IMR-90 (cell line): Measurements from ENCODE around the gene TNFSF12. TPM values are rescaled to one million over a fixed set of nuclear protein-coding genes. Genes with fewer than 3 reads are reported as not detected.

Source experiments
- ATAC-seq: fragments of 200-7000 bp; cut with Tn5 transposase; 2 replicates; pipeline ENCODE4 v1.9.1; 2020; ENCODE audit warnings: low read depth, mild to moderate bottlenecking, moderate library complexity
- BruUV-seq: library from RNA; stranded (reverse); fragments of 400-500 nt; replicated peaks from 2 replicates; lab custom pipeline; 2021; lab: Mats Ljungman, UMichigan
- CTCF ChIA-PET: fragments of 300-600 bp; formaldehyde crosslinking; extraction: SDS; loops from one replicate; lab custom pipeline; 2021; ENCODE audit warnings: antibody characterized with exemption; lab: Yijun Ruan, JAX
- POLR2A ChIA-PET: fragments of 300-600 bp; sonication (Branson Sonifier 250); formaldehyde crosslinking; loops from one replicate; lab custom pipeline; 2022; ENCODE audit warnings: antibody characterized with exemption; ENCODE audit not compliant: unreplicated experiment; lab: Charles Lee
- DNase-seq: peaks from one replicate; pipeline ENCODE4 v3.0.0; 2013
- H2AFZ ChIP-seq: replicated peaks from 2 replicates; pipeline ENCODE3; 2013; ENCODE audit warnings: low read length, mild to moderate bottlenecking; ENCODE audit not compliant: poor library complexity
- H2AK5ac ChIP-seq: 2 replicates; pipeline ENCODE4 v1.6.1; 2013; ENCODE audit warnings: low read depth, low read length, inconsistent platforms
- H2AK9ac ChIP-seq: replicated peaks from 2 replicates; pipeline ENCODE3; 2013; ENCODE audit warnings: mild to moderate bottlenecking, low read depth, low read length, moderate library complexity; ENCODE audit not compliant: poor library complexity
- H2BK120ac ChIP-seq: 2 replicates; pipeline ENCODE4 v1.6.1; 2013; ENCODE audit warnings: low read depth, low read length, inconsistent platforms
- H2BK15ac ChIP-seq: 3 replicates; pipeline ENCODE4 v1.6.1; 2013; ENCODE audit warnings: low read depth, low read length, inconsistent platforms
- H2BK20ac ChIP-seq: 2 replicates; pipeline ENCODE4 v1.6.1; 2013; ENCODE audit warnings: low read depth, mild to moderate bottlenecking, inconsistent platforms, low read length, moderate library complexity
- H2BK5ac ChIP-seq: 2 replicates; pipeline ENCODE4 v1.6.1; 2013; ENCODE audit warnings: mild to moderate bottlenecking, low read depth, low read length, inconsistent platforms; ENCODE audit not compliant: poor library complexity, severe bottlenecking
- H3K14ac ChIP-seq: replicated peaks from 2 replicates; pipeline ENCODE4 v1.6.1; 2013; ENCODE audit warnings: low read depth, low read length, inconsistent platforms
- H3K18ac ChIP-seq: 2 replicates; pipeline ENCODE4 v1.6.1; 2013; ENCODE audit warnings: low read depth, low read length, control low read depth
- H3K23ac ChIP-seq: 2 replicates; pipeline ENCODE4 v1.6.1; 2013; ENCODE audit warnings: low read depth, low read length, inconsistent platforms
- H3K27ac ChIP-seq: 2 replicates; pipeline ENCODE4 v1.5.1; 2013; ENCODE audit warnings: mild to moderate bottlenecking, control low read depth, low read length; ENCODE audit not compliant: insufficient read depth
- H3K27me3 ChIP-seq: 2 replicates; pipeline ENCODE4 v1.6.1; 2013; ENCODE audit warnings: low read length; ENCODE audit not compliant: control insufficient read depth, insufficient read depth
- H3K36me3 ChIP-seq: 2 replicates; pipeline ENCODE4 v1.6.1; 2013; ENCODE audit warnings: low read length, mixed read lengths; ENCODE audit not compliant: control insufficient read depth, insufficient read depth
- H3K4ac ChIP-seq: 2 replicates; pipeline ENCODE4 v1.6.1; 2013; ENCODE audit warnings: low read depth, low read length, inconsistent platforms
- H3K4me1 ChIP-seq: 2 replicates; pipeline ENCODE4 v1.6.1; 2013; ENCODE audit warnings: low read length, mixed read lengths; ENCODE audit not compliant: control insufficient read depth, insufficient read depth
- H3K4me2 ChIP-seq: 2 replicates; pipeline ENCODE4 v1.6.1; 2013; ENCODE audit warnings: low read depth, mild to moderate bottlenecking, control low read depth, low read length, moderate library complexity
- H3K4me3 ChIP-seq: 2 replicates; pipeline ENCODE4 v1.5.1; 2013; ENCODE audit warnings: low read depth, mild to moderate bottlenecking, control low read depth, low read length, moderate library complexity; ENCODE audit not compliant: insufficient read depth
- H3K56ac ChIP-seq: 2 replicates; pipeline ENCODE4 v1.6.1; 2013; ENCODE audit warnings: low read length, inconsistent platforms; ENCODE audit not compliant: insufficient read depth; ENCODE audit errors: extremely low read depth
- H3K79me1 ChIP-seq, 2 experiments: 2 replicates each; pipeline ENCODE4 v1.6.1; 2013; ENCODE audit warnings: low read length in 2 of 2, inconsistent platforms in 1 of 2, low read depth in 1 of 2
- H3K9ac ChIP-seq: 2 replicates; pipeline ENCODE4 v1.6.1; 2013; ENCODE audit warnings: low read depth, low read length, control low read depth
- H3K9me1 ChIP-seq: 2 replicates; pipeline ENCODE4 v1.6.1; 2013; ENCODE audit warnings: low read length, inconsistent platforms; ENCODE audit not compliant: insufficient read depth
- H3K9me3 ChIP-seq: 2 replicates; pipeline ENCODE4 v1.6.1; 2013; ENCODE audit warnings: low read length; ENCODE audit not compliant: control insufficient read depth, insufficient read depth
- H4K20me1 ChIP-seq: 2 replicates; pipeline ENCODE4 v1.6.1; 2013; ENCODE audit warnings: low read length, inconsistent platforms; ENCODE audit not compliant: insufficient read depth
- H4K5ac ChIP-seq: 2 replicates; pipeline ENCODE4 v1.6.1; 2013; ENCODE audit warnings: mild to moderate bottlenecking, low read depth, low read length, control low read depth
- H4K8ac ChIP-seq, 2 experiments: 2 replicates each; pipeline ENCODE4 v1.6.1; 2013; ENCODE audit warnings: low read depth in 2 of 2, low read length in 2 of 2, control low read depth in 1 of 2, inconsistent platforms in 1 of 2
- H4K91ac ChIP-seq: 2 replicates; pipeline ENCODE4 v1.6.1; 2013; ENCODE audit warnings: low read depth, low read length, inconsistent platforms; ENCODE audit not compliant: insufficient read depth
- BHLHE40 ChIP-seq: fragments of 150-350 bp; IDR thresholded peaks from 2 replicates; pipeline ENCODE4 v1.6.1; 2016; ENCODE audit warnings: mild to moderate bottlenecking, low read depth, low read length
- CEBPB ChIP-seq: IDR thresholded peaks from 2 replicates; pipeline ENCODE4 v1.6.1; 2012; ENCODE audit warnings: low read depth, low read length, improper control_type of control experiment
- CTCF ChIP-seq: conservative IDR thresholded peaks from 2 replicates; pipeline ENCODE4 v1.5.1; 2012; ENCODE audit warnings: mild to moderate bottlenecking, low read depth, low read length, improper control_type of control experiment
- FOS ChIP-seq: fragments of 150-350 bp; IDR thresholded peaks from 2 replicates; pipeline ENCODE4 v1.6.1; 2016; ENCODE audit warnings: low read depth, low read length
- MAFK ChIP-seq: IDR thresholded peaks from 2 replicates; pipeline ENCODE4 v1.6.1; 2012; ENCODE audit warnings: low read depth, low read length, improper control_type of control experiment
- MXI1 ChIP-seq: IDR thresholded peaks from 2 replicates; pipeline ENCODE4 v1.6.1; 2012; ENCODE audit warnings: low read depth, mild to moderate bottlenecking, low read length, moderate library complexity, borderline replicate concordance
- NFE2L2 ChIP-seq: fragments of 150-350 bp; IDR thresholded peaks from 2 replicates; pipeline ENCODE4 v1.6.1; 2016; ENCODE audit warnings: low read depth, mild to moderate bottlenecking, low read length
- RAD21 ChIP-seq: IDR thresholded peaks from 2 replicates; pipeline ENCODE4 v1.6.1; 2012; ENCODE audit warnings: low read length, improper control_type of control experiment
- RCOR1 ChIP-seq: IDR thresholded peaks from 2 replicates; pipeline ENCODE4 v1.6.1; 2012; ENCODE audit warnings: mild to moderate bottlenecking, low read length, improper control_type of control experiment; ENCODE audit not compliant: insufficient replicate concordance
- RFX5 ChIP-seq: IDR thresholded peaks from 2 replicates; pipeline ENCODE4 v1.8.0; 2012; ENCODE audit warnings: low read depth, mild to moderate bottlenecking, low read length, moderate library complexity
- SMC3 ChIP-seq: fragments of 150-350 bp; IDR thresholded peaks from 2 replicates; pipeline ENCODE4 v1.6.1; 2016; ENCODE audit warnings: low read depth, mild to moderate bottlenecking, antibody characterized with exemption, low read length, moderate library complexity
- WGBS, 2 experiments: methylation state at CpG; one replicate each; pipeline versions ENCODE4 v1.1.5 to v1.1.7; 2013; ENCODE audit warnings: missing lambda C conversion rate in 2 of 2; ENCODE audit not compliant: insufficient read length in 1 of 2; ENCODE audit errors: extremely low coverage in 2 of 2; 5-methylcytosine and 5-hydroxymethylcytosine counted together
- dilution Hi-C: fragments of 300-500 bp; cut with HindIII; formaldehyde crosslinking; loops from one replicate; pipeline ENCODE4 v1.14.3; 2018; ENCODE audit warnings: low sequenced_read_pairs; ENCODE audit not compliant: unreplicated experiment
- in situ Hi-C: fragments of 300-500 bp; cut with MboI; formaldehyde crosslinking; loops from 3 replicates; pipeline ENCODE4 v1.14.3; 2019; ENCODE audit warnings: low sequenced_read_pairs, inconsistent platforms, mixed read lengths
- intact Hi-C: fragments of 100-400 bp; cut with micrococcal nuclease; formaldehyde crosslinking; loops from 2 replicates; pipeline ENCODE4 v1.10.0; 2022
- polyA plus RNA-seq, 3 experiments: library from polyadenylated mRNA; depleted of rRNA; stranded (reverse); fragments of >200 nt; gene quantifications; 2 replicates each; pipeline ENCODE4 v1.2.3, GENCODE V29; 2012; ENCODE audit warnings: low replicate concordance in 1 of 3
- total RNA-seq: library from RNA; depleted of rRNA; stranded (reverse); fragments of >200 nt; gene quantifications from 2 replicates; pipeline ENCODE4 v1.2.3, GENCODE V29; 2012
- TF ChIP-seq, protein P1 (sequence below): fragments of 150-350 bp; IDR thresholded peaks from 2 replicates; pipeline ENCODE4 v1.6.1; 2017; ENCODE audit warnings: mild to moderate bottlenecking, antibody characterized with exemption, low read length, low read depth

Gene TNFSF12
- total and polyA plus RNA-seq, 2 of the 4 experiments (the other 2 are of a cell fraction): 2.7 to 22.0 TPM

DNA sequence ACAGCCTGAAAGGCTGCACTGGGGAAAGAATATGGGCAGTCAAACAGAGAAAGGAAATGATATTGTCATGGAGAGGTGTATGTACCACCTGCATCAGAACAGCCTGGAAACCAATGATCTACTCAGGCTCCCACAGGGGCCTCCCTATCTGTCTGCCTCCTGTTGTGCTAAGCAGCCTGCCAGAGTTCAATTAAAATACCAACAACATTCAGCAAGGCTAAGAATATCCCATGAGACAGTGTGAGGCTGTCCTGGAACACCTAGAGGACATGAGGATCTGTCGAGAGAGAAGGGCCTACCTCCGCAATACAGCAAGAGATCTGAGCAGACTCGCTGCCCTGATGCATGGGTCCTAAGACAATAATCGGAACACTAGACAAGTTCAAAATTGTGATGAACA lies 57.4 kb downstream of the TNFSF12 start:
- ChIA-PET CTCF (no interaction called here), POLR2A (interaction anchor here (1.0 kb wide), 1 partner anchor 28 kb away, joined by 3 read pairs; no protein-coding TSS in a partner anchor)
- intact Hi-C loops (no loop called here), dilution Hi-C loops (no loop called here), in situ Hi-C loops (no loop called here)
- Histone ChIP-seq H3K4me3 (no peak overlapping the region), H3K27ac (no peak overlapping the region), H3K9ac (no peak overlapping the region), H4K8ac (no peak overlapping the region), H3K14ac (no peak overlapping the region), H3K4me1 (peaks cover 2% of the 10 kb centered on the region; the same call in 1 of the 2 replicates), H2BK120ac (no peak overlapping the region), H3K27me3 (no peaks in the 10 kb centered on the region), H3K9me1 (peaks cover 7% of the 10 kb centered on the region; the same call in 1 of the 2 replicates), H3K4me2 (no peak overlapping the region), H2AK5ac (no peak overlapping the region), H3K79me1 (peaks cover 46 to 54% of the 10 kb centered on the region in 2 experiments), H3K18ac (no peak overlapping the region), H2AFZ (no peak overlapping the region), H3K23ac (no peak overlapping the region), H3K56ac (no peak overlapping the region), H2BK5ac (no peak overlapping the region), H4K91ac (no peak overlapping the region), H2AK9ac (no peak overlapping the region), H4K5ac (no peak overlapping the region), H2BK15ac (no peak overlapping the region), H3K9me3 (no peaks in the 10 kb centered on the region), H3K4ac (no peak overlapping the region), H3K36me3 (peaks cover 38% of the 10 kb centered on the region), H4K20me1 (peaks cover 37% of the 10 kb centered on the region), H2BK20ac (no peak overlapping the region)
- TF ChIP-seq CEBPB (no peak), BHLHE40 (no peak), MAFK (no peak), RAD21 (no peak), NFE2L2 (no peak), SMC3 (no peak), RCOR1 (no peak), FOS (no peak), RFX5 (no peak), MXI1 (no peak), CTCF (no peak)
- TF ChIP-seq, protein P1, sequence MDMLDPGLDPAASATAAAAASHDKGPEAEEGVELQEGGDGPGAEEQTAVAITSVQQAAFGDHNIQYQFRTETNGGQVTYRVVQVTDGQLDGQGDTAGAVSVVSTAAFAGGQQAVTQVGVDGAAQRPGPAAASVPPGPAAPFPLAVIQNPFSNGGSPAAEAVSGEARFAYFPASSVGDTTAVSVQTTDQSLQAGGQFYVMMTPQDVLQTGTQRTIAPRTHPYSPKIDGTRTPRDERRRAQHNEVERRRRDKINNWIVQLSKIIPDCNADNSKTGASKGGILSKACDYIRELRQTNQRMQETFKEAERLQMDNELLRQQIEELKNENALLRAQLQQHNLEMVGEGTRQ: no peak
- no CpG with 5 or more reads among the region's 4 CpGs for WGBS, 2 experiments
- DNase-seq: no peak
- no TSS peak for BruUV-seq
- no peak for ATAC-seq
